Transverse colon (tissue), 4 donors: Measurements from ENCODE around the gene WLS. TPM values are rescaled to one million over a fixed set of nuclear protein-coding genes. Genes with fewer than 3 reads are reported as not detected.
A peak's percentile ranks its signal among the peaks of the same experiment; 100 is the strongest.

ENCODE experiments used
- DNase-seq: peaks from one replicate; pipeline ENCODE4 v3.0.0-alpha.2; 2019
- H3K27ac ChIP-seq, 4 donors: fragments of 200-600 bp; sonication (generic); 2 replicates each; pipeline ENCODE4 v1.5.1; 2016 to 2018; ENCODE audit warnings: inconsistent platforms in 4 of 4
- H3K27me3 ChIP-seq: fragments of 200-600 bp; sonication (generic); 2 replicates; pipeline ENCODE4 v1.5.1; 2017; ENCODE audit warnings: inconsistent platforms
- H3K36me3 ChIP-seq, 4 donors: fragments of 200-600 bp; sonication (generic); 2 replicates each; pipeline ENCODE4 v1.5.1; 2017 to 2019; ENCODE audit warnings: inconsistent platforms in 4 of 4
- H3K4me1 ChIP-seq, 4 donors: fragments of 200-600 bp; sonication (generic); 2 replicates each; pipeline ENCODE4 v1.5.1; 2017 to 2020; ENCODE audit warnings: inconsistent platforms in 4 of 4
- H3K4me3 ChIP-seq, 4 donors: fragments of 200-600 bp; sonication (generic); 1 replicate in 1 of 4; 2 replicates in 3 of 4; pipeline versions ENCODE4 v1.5.1 to v1.6.1; 2017 to 2019; ENCODE audit warnings: inconsistent platforms in 4 of 4
- H3K9me3 ChIP-seq, 2 donors: fragments of 200-600 bp; sonication (generic); 2 replicates each; pipeline ENCODE4 v1.5.1; 2017 to 2019; ENCODE audit warnings: inconsistent platforms in 2 of 2
- EP300 ChIP-seq: sonication (generic); formaldehyde crosslinking; IDR thresholded peaks from one replicate; pipeline ENCODE4 v1.6.1; 2017; ENCODE audit warnings: antibody characterized with exemption, low read depth
- POLR2A ChIP-seq: fragments of 450-650 bp; IDR thresholded peaks from one replicate; pipeline ENCODE4 v1.6.1; 2016; ENCODE audit warnings: antibody characterized with exemption, mild to moderate bottlenecking, moderate library complexity
- POLR2AphosphoS5 ChIP-seq, 3 donors: sonication (generic); formaldehyde crosslinking; IDR thresholded peaks; one replicate each; pipeline ENCODE4 v1.6.1; 2016; ENCODE audit warnings: antibody characterized with exemption in 3 of 3
- WGBS, 2 donors: methylation state at CpG; one replicate each; pipeline ENCODE4 v1.1.5; 2018; ENCODE audit warnings: low coverage in 1 of 2; 5-methylcytosine and 5-hydroxymethylcytosine counted together
- in situ Hi-C, 4 donors: fragments of 200-750 bp; cut with MboI; loops; one replicate each; pipeline versions ENCODE4 v1.15.0 to v1.15.1; 2017; ENCODE audit warnings: low sequenced_read_pairs in 3 of 4, low pct_ligation_motif_present in 1 of 4, low pct_unique_long_range_greater_than_20kb in 1 of 4
- intact Hi-C: fragments of 100-400 bp; cut with DNase I; formaldehyde crosslinking; loops from one replicate; pipeline ENCODE4 v1.15.1; 2023; ENCODE audit warnings: low total_unique reads
- total RNA-seq, 4 donors: library from RNA; depleted of rRNA; stranded (reverse); fragments of >200 nt; gene quantifications; one replicate each; pipeline ENCODE4 v1.1.0, GENCODE V29; 2016
- TF ChIP-seq, protein P1 (sequence below), 5 experiments: fragments of 200-600 bp in 3 of 5; fragments of 450-650 bp in 2 of 5; sonication (generic) in 3 of 5; IDR thresholded peaks; 1 replicate in 2 of 5; 2 replicates in 3 of 5; pipeline ENCODE4 v1.5.1; 2016 to 2017; ENCODE audit warnings: antibody characterized with exemption in 5 of 5, inconsistent platforms in 3 of 5, mild to moderate bottlenecking in 2 of 5, moderate library complexity in 1 of 5

WLS gene
- total RNA-seq, 4 donors from 2014 or later, result 69.9 to 117 (median 98.7) TPM

DNA sequence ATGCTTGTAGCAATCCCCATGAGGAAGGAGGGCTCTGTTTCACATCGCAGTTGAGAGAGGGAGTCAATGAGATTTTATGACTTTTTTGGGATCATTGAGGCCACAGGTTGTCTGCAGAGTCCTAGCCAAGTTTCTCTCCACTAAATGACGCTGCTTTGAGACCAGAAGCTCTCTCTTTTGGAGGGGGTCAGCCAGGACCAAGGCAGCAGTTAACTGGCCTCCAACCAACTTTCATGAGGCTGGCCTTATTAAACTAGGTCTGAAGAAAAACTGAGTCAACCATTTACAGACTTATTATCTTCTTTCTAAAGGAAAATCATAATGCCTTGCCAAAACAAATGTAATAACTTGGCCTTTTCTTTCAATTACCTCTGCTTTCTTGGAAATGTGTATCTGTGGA, 8.6 kb downstream of the WLS start:
- WGBS, 2 donors, result 43 to 62% methylated on average over 1 to 2 of the region's 2 CpGs
- no peaks in the 10 kb centered on the region for H3K9me3 ChIP-seq
- peaks cover 0 to 32% (median 8%) of the 10 kb centered on the region in 4 donors for H3K4me1 ChIP-seq
- in situ Hi-C loops (no loop called here), intact Hi-C loops (no loop called here)
- H3K27ac ChIP-seq, result peak overlapping the region in 2 of 4 donors; percentile 16 to 39
- DNase-seq, result no peak
- TF ChIP-seq EP300 (no peak), POLR2AphosphoS5 (IDR thresholded peaks at IDR 0.05) (no peak), POLR2A (no peak)
- TF ChIP-seq, protein P1, sequence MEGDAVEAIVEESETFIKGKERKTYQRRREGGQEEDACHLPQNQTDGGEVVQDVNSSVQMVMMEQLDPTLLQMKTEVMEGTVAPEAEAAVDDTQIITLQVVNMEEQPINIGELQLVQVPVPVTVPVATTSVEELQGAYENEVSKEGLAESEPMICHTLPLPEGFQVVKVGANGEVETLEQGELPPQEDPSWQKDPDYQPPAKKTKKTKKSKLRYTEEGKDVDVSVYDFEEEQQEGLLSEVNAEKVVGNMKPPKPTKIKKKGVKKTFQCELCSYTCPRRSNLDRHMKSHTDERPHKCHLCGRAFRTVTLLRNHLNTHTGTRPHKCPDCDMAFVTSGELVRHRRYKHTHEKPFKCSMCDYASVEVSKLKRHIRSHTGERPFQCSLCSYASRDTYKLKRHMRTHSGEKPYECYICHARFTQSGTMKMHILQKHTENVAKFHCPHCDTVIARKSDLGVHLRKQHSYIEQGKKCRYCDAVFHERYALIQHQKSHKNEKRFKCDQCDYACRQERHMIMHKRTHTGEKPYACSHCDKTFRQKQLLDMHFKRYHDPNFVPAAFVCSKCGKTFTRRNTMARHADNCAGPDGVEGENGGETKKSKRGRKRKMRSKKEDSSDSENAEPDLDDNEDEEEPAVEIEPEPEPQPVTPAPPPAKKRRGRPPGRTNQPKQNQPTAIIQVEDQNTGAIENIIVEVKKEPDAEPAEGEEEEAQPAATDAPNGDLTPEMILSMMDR (IDR thresholded peaks at IDR 0.05), result no peak
- H3K4me3 ChIP-seq, result no peak overlapping the region
- no peaks in the 10 kb centered on the region for H3K27me3 ChIP-seq
- H3K36me3 ChIP-seq, result no peaks in the 10 kb centered on the region

DNA sequence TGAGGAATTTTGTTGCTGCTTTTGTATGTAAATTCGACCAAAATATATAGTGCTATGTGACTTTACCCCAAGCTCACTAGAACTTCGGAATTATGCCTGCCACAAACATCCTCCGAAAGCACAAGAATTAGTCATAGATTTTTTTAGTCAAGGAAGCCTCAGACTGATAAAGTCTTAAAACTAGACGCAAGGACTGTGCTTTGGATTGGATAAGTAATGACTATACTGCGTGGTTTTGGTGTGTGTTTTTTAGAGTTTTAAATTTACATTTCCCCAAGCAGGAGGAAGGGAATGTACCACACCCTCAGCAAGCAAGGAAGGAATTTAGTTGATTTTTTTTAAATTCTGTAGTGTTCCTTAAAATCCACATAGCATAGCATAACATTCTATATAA, 10.3 kb downstream of the WLS start:
- in situ Hi-C loops (no loop called here), intact Hi-C loops (no loop called here)
- TF ChIP-seq, protein P1 (IDR thresholded peaks at IDR 0.05), result no peak
- TF ChIP-seq POLR2A (no peak), POLR2AphosphoS5 (IDR thresholded peaks at IDR 0.05) (no peak), EP300 (no peak)
- Histone ChIP-seq H3K36me3 (no peaks in the 10 kb centered on the region), H3K9me3 (no peaks in the 10 kb centered on the region), H3K4me1 (peaks cover 0 to 38% (median 17%) of the 10 kb centered on the region in 4 donors), H3K4me3 (no peak overlapping the region), H3K27me3 (no peaks in the 10 kb centered on the region), H3K27ac (peak overlapping the region in 3 of 4 donors; percentile 49 to 53 (median 53))
- WGBS, 2 donors, result 60 to 63% methylated on average over 5 of the region's 5 CpGs
- DNase-seq, result no peak

DNA sequence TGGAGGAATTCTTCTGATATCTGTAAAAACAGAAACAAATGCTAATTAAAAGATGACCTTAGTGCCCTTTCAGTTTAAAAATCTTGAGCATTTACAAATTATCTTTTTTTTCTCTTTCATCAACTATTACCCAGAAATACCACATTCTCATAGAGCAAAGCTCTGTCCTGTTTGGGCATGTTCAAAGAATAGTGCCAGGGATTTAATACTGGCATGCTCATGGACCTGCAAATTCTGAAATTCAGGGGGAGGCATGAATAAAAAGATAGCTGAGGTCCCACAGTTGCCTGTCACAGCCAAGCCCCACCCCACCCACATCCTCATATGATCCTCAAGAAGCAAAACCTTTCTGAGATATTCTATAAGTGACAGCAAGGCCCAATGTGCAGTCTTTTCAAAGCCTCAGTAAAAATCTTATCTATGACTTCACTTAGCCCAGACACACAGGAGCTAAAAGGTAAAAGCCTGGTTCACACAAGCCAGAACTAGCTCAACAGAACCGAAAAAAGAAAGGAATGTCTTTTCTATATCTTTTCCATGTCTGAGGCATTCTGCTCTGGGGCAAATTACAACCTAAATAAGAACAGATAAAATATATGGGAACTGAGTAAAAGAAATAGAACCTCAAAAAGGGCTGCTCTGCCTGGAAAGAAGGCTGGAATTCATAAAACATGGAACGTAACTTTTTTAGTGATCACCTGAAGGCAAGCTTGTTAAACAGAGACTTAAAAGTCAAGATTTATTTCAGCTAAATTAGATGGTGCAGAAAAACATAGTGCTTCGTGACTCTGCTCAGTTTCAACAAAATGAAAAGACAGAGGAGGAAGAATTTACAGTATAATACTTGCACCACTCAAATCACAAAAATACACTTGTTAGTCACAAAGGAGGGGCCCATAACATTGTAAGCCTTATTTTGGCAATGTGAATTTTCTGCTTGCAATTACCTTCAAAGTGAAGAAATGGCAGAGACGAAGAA, 11.0 kb downstream of the WLS start:
- no peak overlapping the region for H3K4me3 ChIP-seq
- no peaks in the 10 kb centered on the region for H3K27me3 ChIP-seq
- peaks cover 0 to 42% (median 16%) of the 10 kb centered on the region in 4 donors for H3K4me1 ChIP-seq
- no peaks in the 10 kb centered on the region for H3K9me3 ChIP-seq
- intact Hi-C loops, result no loop called here
- WGBS, 2 donors, result 66 to 67% methylated on average over 4 of the region's 4 CpGs
- DNase-seq, result no peak
- TF ChIP-seq, protein P1 (IDR thresholded peaks at IDR 0.05), result no peak
- TF ChIP-seq POLR2AphosphoS5 (IDR thresholded peaks at IDR 0.05) (no peak), EP300 (no peak), POLR2A (no peak)
- in situ Hi-C loops, result no loop called here
- H3K36me3 ChIP-seq, result no peaks in the 10 kb centered on the region
- H3K27ac ChIP-seq, result peak overlapping the region; percentile 18 to 53 (median 51)

DNA sequence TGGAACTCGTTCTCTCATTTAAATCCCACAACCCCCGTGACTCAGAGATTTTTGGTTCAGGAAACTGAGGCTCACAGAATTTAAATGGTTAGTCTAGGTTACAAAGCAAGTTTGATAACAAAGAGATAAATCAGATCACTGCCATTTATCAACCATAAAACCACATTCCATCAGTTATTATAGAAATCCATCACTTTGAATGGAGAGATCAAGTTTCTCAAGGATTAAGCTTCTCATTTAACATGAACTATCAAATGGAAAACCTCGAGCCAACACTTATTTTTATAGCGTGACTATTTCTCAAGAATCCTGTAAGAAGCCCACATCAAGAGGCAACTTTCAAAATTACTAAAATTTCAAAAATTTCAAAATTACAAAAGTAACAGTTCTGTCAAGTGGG, 11.9 kb downstream of the WLS start:
- in situ Hi-C loops (no loop called here), intact Hi-C loops (no loop called here)
- TF ChIP-seq POLR2A (no peak), POLR2AphosphoS5 (IDR thresholded peaks at IDR 0.05) (no peak), EP300 (no peak)
- TF ChIP-seq, protein P1 (IDR thresholded peaks at IDR 0.05), result no peak
- H3K4me1 ChIP-seq, result peaks cover 0 to 51% (median 16%) of the 10 kb centered on the region in 4 donors
- WGBS, 2 donors, result 72 to 79% methylated on average over 4 of the region's 4 CpGs
- H3K4me3 ChIP-seq, result no peak overlapping the region
- no peaks in the 10 kb centered on the region for H3K27me3 ChIP-seq
- no peak for DNase-seq
- no peaks in the 10 kb centered on the region for H3K36me3 ChIP-seq
- peak overlapping the region in 1 of 4 donors; percentile 53 for H3K27ac ChIP-seq
- no peaks in the 10 kb centered on the region for H3K9me3 ChIP-seq
